Panc1 (cell line): Measurements from ENCODE around the gene AMPH.

Source experiments
- CTCF ChIP-seq: fragments of 450-650 bp; IDR thresholded peaks from 2 replicates; pipeline ENCODE4 v1.5.1; 2017; ENCODE audit warnings: mild to moderate bottlenecking
- POLR2AphosphoS5 ChIP-seq: IDR thresholded peaks from 2 replicates; pipeline ENCODE4 v1.6.1; 2012; ENCODE audit warnings: mild to moderate bottlenecking, low read depth, low read length, moderate library complexity
- REST ChIP-seq, 2 experiments: IDR thresholded peaks; 2 replicates each; pipeline ENCODE4 v1.6.1; 2011 to 2012; ENCODE audit warnings: low read depth in 2 of 2, control low read depth in 1 of 2, low read length in 1 of 2, mild to moderate bottlenecking in 1 of 2, moderate library complexity in 1 of 2; ENCODE audit not compliant: insufficient read depth in 1 of 2
- SIN3A ChIP-seq: IDR thresholded peaks from 2 replicates; pipeline ENCODE4 v1.6.1; 2012; ENCODE audit warnings: low read depth, mild to moderate bottlenecking, low read length, moderate library complexity, borderline replicate concordance; ENCODE audit not compliant: insufficient read depth
- TCF7L2 ChIP-seq: IDR thresholded peaks from 2 replicates; pipeline ENCODE4 v1.6.1; 2011; ENCODE audit warnings: mild to moderate bottlenecking, low read depth, low read length, inconsistent platforms

- TF ChIP-seq CTCF (no peak), REST (IDR thresholded peaks at IDR 0.05; ENCODE audit: insufficient read depth in 1 of 2, low read depth in 2 of 2, low read length in 1 of 2) (no peak), POLR2AphosphoS5 (no peak), TCF7L2 (no peak), SIN3A (no peak)
Observed at GRCh38 chr7:38502289-38502688, 128.9 kb downstream of the AMPH start.
